Peyer's patch (tissue), 4 donors: ENCODE results near the gene C12orf54.

Experiments used
- POLR2A ChIP-seq, 2 donors: fragments of 450-650 bp; IDR thresholded peaks; one replicate each; pipeline ENCODE4 v1.5.1; 2017; ENCODE audit warnings: antibody characterized with exemption in 2 of 2, mild to moderate bottlenecking in 2 of 2, moderate library complexity in 2 of 2
- TF ChIP-seq, protein P1 (sequence below), 6 experiments: fragments of 450-650 bp in 4 of 6; fragments of 200-600 bp in 2 of 6; sonication (generic) in 1 of 6; IDR thresholded peaks; one replicate each; pipeline ENCODE4 v1.5.1; 2017 to 2019; ENCODE audit warnings: antibody characterized with exemption in 6 of 6, mild to moderate bottlenecking in 3 of 6, moderate library complexity in 1 of 6

DNA sequence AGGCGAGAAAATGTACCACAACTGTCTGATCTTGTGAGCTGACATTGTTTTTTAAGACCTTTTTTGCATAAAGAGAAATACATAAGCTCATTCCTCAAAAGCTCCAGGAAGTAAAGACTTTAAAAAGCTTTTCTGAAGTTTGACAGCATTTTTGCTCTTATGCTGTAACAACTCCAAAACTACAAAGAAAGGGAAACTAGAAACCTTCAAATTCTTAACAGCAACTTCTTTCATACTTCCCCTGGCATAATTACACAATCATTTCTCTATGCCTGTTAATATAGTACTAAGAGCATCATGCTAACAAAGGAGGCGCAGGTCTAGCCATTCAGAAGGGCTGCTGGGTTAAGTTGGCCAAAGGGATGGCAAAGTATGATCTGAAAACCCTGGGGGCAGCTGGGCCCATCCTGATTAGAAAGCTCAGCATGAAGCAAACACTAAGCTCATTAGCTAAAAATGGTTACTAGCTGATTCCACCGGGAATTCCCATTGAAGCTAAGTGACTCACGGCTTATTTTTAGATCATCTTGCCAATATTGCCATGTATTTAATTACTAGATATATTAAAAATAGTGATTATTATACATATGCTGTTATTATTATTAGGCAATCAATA is 36.0 kb upstream of the C12orf54 start:
- TF ChIP-seq, protein P1, sequence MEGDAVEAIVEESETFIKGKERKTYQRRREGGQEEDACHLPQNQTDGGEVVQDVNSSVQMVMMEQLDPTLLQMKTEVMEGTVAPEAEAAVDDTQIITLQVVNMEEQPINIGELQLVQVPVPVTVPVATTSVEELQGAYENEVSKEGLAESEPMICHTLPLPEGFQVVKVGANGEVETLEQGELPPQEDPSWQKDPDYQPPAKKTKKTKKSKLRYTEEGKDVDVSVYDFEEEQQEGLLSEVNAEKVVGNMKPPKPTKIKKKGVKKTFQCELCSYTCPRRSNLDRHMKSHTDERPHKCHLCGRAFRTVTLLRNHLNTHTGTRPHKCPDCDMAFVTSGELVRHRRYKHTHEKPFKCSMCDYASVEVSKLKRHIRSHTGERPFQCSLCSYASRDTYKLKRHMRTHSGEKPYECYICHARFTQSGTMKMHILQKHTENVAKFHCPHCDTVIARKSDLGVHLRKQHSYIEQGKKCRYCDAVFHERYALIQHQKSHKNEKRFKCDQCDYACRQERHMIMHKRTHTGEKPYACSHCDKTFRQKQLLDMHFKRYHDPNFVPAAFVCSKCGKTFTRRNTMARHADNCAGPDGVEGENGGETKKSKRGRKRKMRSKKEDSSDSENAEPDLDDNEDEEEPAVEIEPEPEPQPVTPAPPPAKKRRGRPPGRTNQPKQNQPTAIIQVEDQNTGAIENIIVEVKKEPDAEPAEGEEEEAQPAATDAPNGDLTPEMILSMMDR (IDR thresholded peaks at IDR 0.05) = no peak
- no peak for TF ChIP-seq POLR2A (IDR thresholded peaks at IDR 0.05)
